Activated gamma-delta T cell (primary cell): ENCODE measurements around the gene C1QTNF5.

Experiments
- DNase-seq: peaks from one replicate; lab custom pipeline; 2025; lab: John Stamatoyannopoulos, UW

The C1QTNF5 gene

GRCh38 chr11:119295178-119295577, 45.5 kb downstream of the C1QTNF5 start:
- DNase-seq: no peak

DNA sequence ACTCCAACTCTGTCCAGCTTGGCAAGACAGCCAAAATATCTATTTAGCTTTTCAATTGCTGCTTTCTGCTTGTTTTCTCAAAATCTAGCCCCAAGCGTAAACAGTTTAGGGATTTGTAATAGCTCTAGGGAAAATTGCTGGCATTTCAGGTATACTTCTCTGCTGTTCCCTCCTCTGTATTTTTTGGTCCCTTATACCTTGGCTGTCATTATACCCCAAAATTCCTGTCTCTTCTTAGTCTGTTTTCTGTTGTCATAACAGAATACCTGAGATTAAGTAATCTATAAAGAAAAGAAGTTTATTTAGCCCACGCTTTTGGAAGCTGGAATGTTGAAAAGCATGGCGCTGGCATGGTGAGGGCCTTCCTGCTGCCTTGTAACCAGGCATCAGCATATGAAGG, 47.2 kb downstream of the C1QTNF5 start:
- DNase-seq: no peak

DNA sequence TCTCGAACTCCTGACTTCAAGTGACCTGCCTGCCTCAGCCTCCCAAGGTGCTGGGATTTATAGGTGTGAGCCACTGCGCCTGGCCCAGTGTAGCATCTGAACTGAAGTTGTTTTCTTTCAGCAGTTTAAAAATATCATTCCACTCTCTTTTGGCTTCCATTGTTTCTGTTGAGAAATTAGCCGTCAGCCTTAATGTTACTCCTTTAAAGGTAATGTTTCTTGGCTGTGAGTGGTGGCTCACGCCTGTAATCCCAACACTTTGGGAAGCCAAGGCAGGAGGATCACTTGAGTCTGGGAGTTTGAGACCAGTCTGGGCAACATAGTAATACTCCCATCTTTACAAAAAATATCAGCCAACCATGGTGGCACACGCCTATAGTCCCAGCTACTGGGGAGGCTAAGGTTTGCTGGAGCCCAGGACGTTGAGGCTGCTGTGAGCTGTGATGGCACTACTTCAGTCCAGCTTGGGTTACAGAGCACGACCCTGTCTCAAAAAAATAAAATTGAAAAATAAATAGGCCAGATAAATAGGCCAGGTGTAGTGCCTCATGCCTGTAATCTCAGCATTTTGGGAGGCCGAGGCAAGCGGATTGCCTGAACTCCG, 49.7 kb downstream of the C1QTNF5 start:
- DNase-seq: no peak
